Measurements from ENCODE around the gene LENG9. TPM values are rescaled to one million over a fixed set of nuclear protein-coding genes. Genes with fewer than 3 reads are reported as not detected.

The LENG9 gene
- polyA plus RNA-seq, 2 of the 4 experiments (the other 2 are of a cell fraction): 1.9 to 4.1 TPM

DNA sequence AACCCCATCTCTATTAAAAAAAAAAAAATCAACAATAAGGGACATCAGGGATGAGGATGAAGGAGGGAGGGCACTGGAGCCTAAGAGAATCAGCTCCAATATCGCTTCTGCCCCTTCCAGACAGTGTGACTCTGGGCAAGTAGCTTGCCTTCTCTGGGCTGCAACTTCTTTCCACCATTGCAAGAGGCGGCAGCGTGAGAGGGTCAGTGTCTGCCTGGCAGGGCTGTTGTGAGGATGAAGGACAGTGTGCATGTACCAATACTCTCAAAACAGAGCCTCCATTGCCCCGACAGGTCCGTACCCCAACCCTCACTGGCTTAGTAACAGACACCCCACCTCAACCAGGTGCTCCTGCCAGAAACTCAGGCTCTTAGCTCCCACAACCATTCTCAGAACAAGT lies 29.9 kb downstream of the LENG9 start:
- TF ChIP-seq ZNF302 (CRISPR knock-in tag; IDR thresholded peaks at IDR 0.05): no peak
- TF ChIP-seq HEYL (CRISPR knock-in tag; IDR thresholded peaks at IDR 0.05): no peak
- TF ChIP-seq, protein P1, sequence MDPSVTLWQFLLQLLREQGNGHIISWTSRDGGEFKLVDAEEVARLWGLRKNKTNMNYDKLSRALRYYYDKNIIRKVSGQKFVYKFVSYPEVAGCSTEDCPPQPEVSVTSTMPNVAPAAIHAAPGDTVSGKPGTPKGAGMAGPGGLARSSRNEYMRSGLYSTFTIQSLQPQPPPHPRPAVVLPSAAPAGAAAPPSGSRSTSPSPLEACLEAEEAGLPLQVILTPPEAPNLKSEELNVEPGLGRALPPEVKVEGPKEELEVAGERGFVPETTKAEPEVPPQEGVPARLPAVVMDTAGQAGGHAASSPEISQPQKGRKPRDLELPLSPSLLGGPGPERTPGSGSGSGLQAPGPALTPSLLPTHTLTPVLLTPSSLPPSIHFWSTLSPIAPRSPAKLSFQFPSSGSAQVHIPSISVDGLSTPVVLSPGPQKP (IDR thresholded peaks at IDR 0.05; ENCODE audit: low read depth, low read length): no peak
- no peak for TF ChIP-seq SREBF2 (IDR thresholded peaks at IDR 0.05)
- no peak for TF ChIP-seq GATA3 (IDR thresholded peaks at IDR 0.05; ENCODE audit: borderline replicate concordance)
- no peak for TF ChIP-seq NPAS2 (CRISPR knock-in tag; IDR thresholded peaks at IDR 0.05; ENCODE audit: borderline replicate concordance)
- TF ChIP-seq, protein P2, sequence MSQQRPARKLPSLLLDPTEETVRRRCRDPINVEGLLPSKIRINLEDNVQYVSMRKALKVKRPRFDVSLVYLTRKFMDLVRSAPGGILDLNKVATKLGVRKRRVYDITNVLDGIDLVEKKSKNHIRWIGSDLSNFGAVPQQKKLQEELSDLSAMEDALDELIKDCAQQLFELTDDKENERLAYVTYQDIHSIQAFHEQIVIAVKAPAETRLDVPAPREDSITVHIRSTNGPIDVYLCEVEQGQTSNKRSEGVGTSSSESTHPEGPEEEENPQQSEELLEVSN (IDR thresholded peaks at IDR 0.05; ENCODE audit: borderline replicate concordance, low read depth): no peak
- no peak for TF ChIP-seq ESRRA (IDR thresholded peaks at IDR 0.05; ENCODE audit: borderline replicate concordance, low read length)
- no peak for TF ChIP-seq TP53 (CRISPR knock-in tag; IDR thresholded peaks at IDR 0.05)
- TF ChIP-seq, protein P3, sequence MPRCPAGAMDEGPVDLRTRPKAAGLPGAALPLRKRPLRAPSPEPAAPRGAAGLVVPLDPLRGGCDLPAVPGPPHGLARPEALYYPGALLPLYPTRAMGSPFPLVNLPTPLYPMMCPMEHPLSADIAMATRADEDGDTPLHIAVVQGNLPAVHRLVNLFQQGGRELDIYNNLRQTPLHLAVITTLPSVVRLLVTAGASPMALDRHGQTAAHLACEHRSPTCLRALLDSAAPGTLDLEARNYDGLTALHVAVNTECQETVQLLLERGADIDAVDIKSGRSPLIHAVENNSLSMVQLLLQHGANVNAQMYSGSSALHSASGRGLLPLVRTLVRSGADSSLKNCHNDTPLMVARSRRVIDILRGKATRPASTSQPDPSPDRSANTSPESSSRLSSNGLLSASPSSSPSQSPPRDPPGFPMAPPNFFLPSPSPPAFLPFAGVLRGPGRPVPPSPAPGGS (IDR thresholded peaks at IDR 0.05): no peak
- TF ChIP-seq RNF2 (IDR thresholded peaks at IDR 0.05; ENCODE audit: borderline replicate concordance, low read depth): no peak
- no peak for TF ChIP-seq HOXB13 (CRISPR knock-in tag; IDR thresholded peaks at IDR 0.05; ENCODE audit: low read depth)
- TF ChIP-seq CHD4 (IDR thresholded peaks at IDR 0.05; ENCODE audit: borderline replicate concordance): no peak
- no peak for TF ChIP-seq RFX5 (IDR thresholded peaks at IDR 0.05)
- TF ChIP-seq NR3C1 (IDR thresholded peaks at IDR 0.05): no peak
- no peak for TF ChIP-seq SMC3 (IDR thresholded peaks at IDR 0.05)
- TF ChIP-seq ZSCAN20 (CRISPR knock-in tag; IDR thresholded peaks at IDR 0.05): no peak
- CTCF ChIA-PET: interaction anchor here (1.0 kb wide), 1 partner anchor 47 kb away, joined by 3 read pairs; no protein-coding TSS in a partner anchor
- POLR2A ChIA-PET: interaction anchor here (1.5 kb wide), 1 partner anchor 15 kb away, joined by 3 read pairs; the partner anchor contains the start of gene LENG8
- 94% methylated on average over 5 of the region's 5 CpGs for WGBS (ENCODE audit: missing lambda C conversion rate)
- Histone ChIP-seq H3K27ac (no peak overlapping the region), H3K4me1 (peaks cover 24% of the 10 kb centered on the region), H3K9me3 (no peaks in the 10 kb centered on the region), H3K4me3 (no peak overlapping the region), H3K4me2 (no peak overlapping the region)
- DNase-seq (ENCODE audit: low read depth in 1 of 2, low spot score in 1 of 2) (no peak), ATAC-seq (no peak), FAIRE-seq (no peak)

DNA sequence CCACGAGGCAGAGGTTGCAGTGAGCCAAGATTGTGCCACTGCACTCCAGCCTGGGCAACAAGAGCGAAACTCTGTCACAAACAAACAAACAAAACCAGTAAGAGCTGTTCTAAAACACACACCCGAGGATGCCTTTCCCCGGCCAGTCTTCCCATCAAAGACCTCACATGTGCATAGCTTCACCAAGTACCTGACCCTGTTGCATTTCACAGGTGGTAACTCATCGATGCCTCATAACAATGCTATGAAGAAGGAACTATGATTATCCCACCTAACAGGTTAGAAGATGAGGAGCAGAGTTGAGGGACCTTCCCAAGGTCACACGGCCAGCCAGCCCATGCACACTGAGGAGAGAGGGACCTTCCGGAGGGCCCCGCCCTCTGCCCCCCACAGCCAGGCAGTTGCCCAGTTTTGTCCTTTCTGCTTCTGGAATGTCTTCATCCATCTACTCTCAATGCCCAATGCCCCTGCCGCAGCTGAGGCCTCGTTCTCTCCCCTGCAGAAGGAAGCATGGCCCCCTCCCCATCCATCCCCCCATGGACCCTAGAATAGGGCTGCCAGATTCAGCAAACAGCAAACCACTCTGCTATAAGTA lies 31.3 kb downstream of the LENG9 start:
- CTCF ChIA-PET: interaction anchor here (0.6 to 1.4 kb wide), 3 partner anchors 16 to 259 kb away, joined by 3 to 5 read pairs (median 3); partner anchors contain the start of gene LENG8
- Histone ChIP-seq H3K9me3 (no peaks in the 10 kb centered on the region), H3K4me1 (peaks cover 24% of the 10 kb centered on the region), H3K4me3 (no peak overlapping the region), H3K4me2 (no peak overlapping the region; the same call in 2 of the 3 replicates), H3K27ac (no peak overlapping the region)
- POLR2A ChIA-PET: interaction anchor here (0.9 to 2.2 kb wide), 2 partner anchors 11 to 16 kb away, joined by 3 to 11 read pairs; partner anchors contain the start of gene LENG8
- no peak for DNase-seq (ENCODE audit: low read depth in 1 of 2, low spot score in 1 of 2)
- TF ChIP-seq CHD2 (IDR thresholded peaks at IDR 0.05; ENCODE audit: low read length, partially characterized antibody) (no peak), MYC (IDR thresholded peaks at IDR 0.05; ENCODE audit: borderline replicate concordance, low read length) (no peak), FOSB (CRISPR knock-in tag; IDR thresholded peaks at IDR 0.05) (no peak), ZC3H11A (IDR thresholded peaks at IDR 0.05) (no peak), CBX2 (IDR thresholded peaks at IDR 0.05; ENCODE audit: borderline replicate concordance, low read depth) (no peak), MAZ (IDR thresholded peaks at IDR 0.05; ENCODE audit: borderline replicate concordance, low read depth, low read length) (no peak), HEYL (CRISPR knock-in tag; IDR thresholded peaks at IDR 0.05) (no peak), NFE2L2 (conservative IDR thresholded peaks at IDR 0.05; ENCODE audit: low read length) (no peak)
- TF ChIP-seq, protein P1 (IDR thresholded peaks at IDR 0.05; ENCODE audit: low read depth, low read length): no peak
- ATAC-seq: no peak
- no peak for FAIRE-seq
- 69% methylated on average over 10 of the region's 10 CpGs for WGBS (ENCODE audit: missing lambda C conversion rate)
